Stimulated activated memory B cell treated with anti-CD40 and anti-IgM and Interleukin-4, amounts not matched to agents 10 μg/mL and 1 μg/mL and 100 μg/mL, for 72 hours (primary cell): ENCODE data around the gene HPCAL1.

Experiments used
- ATAC-seq: fragments of 150-1000 bp; cut with Tn5 transposase; 2 replicates; pipeline ENCODE4 v1.10.0; 2021
- H3K27ac Mint-ChIP-seq: one replicate; pipeline ENCODE4 v1.8.0; 2022; ENCODE audit warnings: mild to moderate bottlenecking, mixed read lengths
- H3K27me3 Mint-ChIP-seq: one replicate; pipeline ENCODE4 v1.8.0; 2022; ENCODE audit warnings: mixed read lengths
- H3K36me3 Mint-ChIP-seq: one replicate; pipeline ENCODE4 v1.8.0; 2022; ENCODE audit warnings: mixed read lengths
- H3K4me1 Mint-ChIP-seq: one replicate; pipeline ENCODE4 v1.8.0; 2022; ENCODE audit warnings: mixed read lengths
- H3K4me3 Mint-ChIP-seq: one replicate; pipeline ENCODE4 v1.8.0; 2022; ENCODE audit warnings: mild to moderate bottlenecking, moderate library complexity, mixed read lengths
- H3K9me3 Mint-ChIP-seq: one replicate; pipeline ENCODE4 v1.8.0; 2022; ENCODE audit warnings: mixed read lengths

HPCAL1 gene

GRCh38 chr2:10303181-10303693 lies 533 bp downstream of the HPCAL1 start:
- H3K27me3 Mint-ChIP-seq = no peaks in the 10 kb centered on the region
- peak; percentile 46 for ATAC-seq
- H3K9me3 Mint-ChIP-seq = no peaks in the 10 kb centered on the region
- H3K27ac Mint-ChIP-seq = peak overlapping the region; percentile 90
- H3K4me3 Mint-ChIP-seq = peak overlapping the region; percentile 100
- H3K4me1 Mint-ChIP-seq = peaks cover 69% of the 10 kb centered on the region
- no peaks in the 10 kb centered on the region for H3K36me3 Mint-ChIP-seq

GRCh38 chr2:10303694-10304378 lies 1.1 kb downstream of the HPCAL1 start:
- Mint-ChIP-seq H3K36me3 (no peaks in the 10 kb centered on the region), H3K27me3 (no peaks in the 10 kb centered on the region), H3K27ac (peak overlapping the region; percentile 90), H3K4me1 (peaks cover 67% of the 10 kb centered on the region), H3K9me3 (no peaks in the 10 kb centered on the region), H3K4me3 (peak overlapping the region; percentile 100)
- ATAC-seq = peak; percentile 52

- no peaks in the 10 kb centered on the region for H3K9me3 Mint-ChIP-seq
- H3K4me1 Mint-ChIP-seq = peaks cover 68% of the 10 kb centered on the region
- no peaks in the 10 kb centered on the region for H3K27me3 Mint-ChIP-seq
- peak overlapping the region; percentile 100 for H3K4me3 Mint-ChIP-seq
- H3K27ac Mint-ChIP-seq = peak overlapping the region; percentile 90
- no peak for ATAC-seq
- H3K36me3 Mint-ChIP-seq = no peaks in the 10 kb centered on the region
These were observed 2.0 kb downstream of the HPCAL1 start for GRCh38 chr2:10304458-10305253.

- Mint-ChIP-seq H3K9me3 (no peaks in the 10 kb centered on the region), H3K27me3 (no peaks in the 10 kb centered on the region), H3K4me3 (peak overlapping the region; percentile 57), H3K27ac (no peak overlapping the region), H3K36me3 (no peaks in the 10 kb centered on the region), H3K4me1 (peaks cover 74% of the 10 kb centered on the region)
- no peak for ATAC-seq
These were observed 2.5 kb downstream of the HPCAL1 start for GRCh38 chr2:10305254-10305635.

- Mint-ChIP-seq H3K27me3 (no peaks in the 10 kb centered on the region), H3K36me3 (no peaks in the 10 kb centered on the region), H3K4me1 (peaks cover 74% of the 10 kb centered on the region), H3K27ac (no peak overlapping the region), H3K4me3 (no peak overlapping the region), H3K9me3 (no peaks in the 10 kb centered on the region)
- ATAC-seq = no peak
These were observed 3.0 kb downstream of the HPCAL1 start for GRCh38 chr2:10305715-10306114.

- Mint-ChIP-seq H3K27ac (no peak overlapping the region), H3K4me1 (peaks cover 64% of the 10 kb centered on the region), H3K9me3 (no peaks in the 10 kb centered on the region), H3K36me3 (no peaks in the 10 kb centered on the region), H3K4me3 (no peak overlapping the region), H3K27me3 (no peaks in the 10 kb centered on the region)
- no peak for ATAC-seq
These were observed 4.3 kb downstream of the HPCAL1 start for GRCh38 chr2:10306901-10307463.

- Mint-ChIP-seq H3K4me1 (peaks cover 64% of the 10 kb centered on the region), H3K27ac (no peak overlapping the region)
These were observed 5.0 kb downstream of the HPCAL1 start for GRCh38 chr2:10307561-10308156.

GRCh38 chr2:10308866-10309265 lies 6.2 kb downstream of the HPCAL1 start:
- no peaks in the 10 kb centered on the region for H3K36me3 Mint-ChIP-seq
- no peak for ATAC-seq
- H3K4me1 Mint-ChIP-seq = peaks cover 55% of the 10 kb centered on the region
- H3K9me3 Mint-ChIP-seq = no peaks in the 10 kb centered on the region
- no peaks in the 10 kb centered on the region for H3K27me3 Mint-ChIP-seq
- no peak overlapping the region for H3K27ac Mint-ChIP-seq
- H3K4me3 Mint-ChIP-seq = no peak overlapping the region

More at GRCh38 chr2:10307561-10308156, 5.0 kb downstream of the HPCAL1 start:
- Mint-ChIP-seq H3K4me3 (no peak overlapping the region), H3K9me3 (no peaks in the 10 kb centered on the region), H3K27me3 (no peaks in the 10 kb centered on the region), H3K36me3 (no peaks in the 10 kb centered on the region)
- no peak for ATAC-seq

- Mint-ChIP-seq H3K9me3 (no peaks in the 10 kb centered on the region), H3K27ac (no peak overlapping the region), H3K4me3 (no peak overlapping the region), H3K36me3 (no peaks in the 10 kb centered on the region), H3K27me3 (no peaks in the 10 kb centered on the region), H3K4me1 (peaks cover 55% of the 10 kb centered on the region)
- no peak for ATAC-seq
These were observed 6.6 kb downstream of the HPCAL1 start for GRCh38 chr2:10309286-10309685.

GRCh38 chr2:10310309-10310888 lies 7.7 kb downstream of the HPCAL1 start:
- no peaks in the 10 kb centered on the region for H3K36me3 Mint-ChIP-seq
- H3K4me3 Mint-ChIP-seq = no peak overlapping the region
- no peaks in the 10 kb centered on the region for H3K27me3 Mint-ChIP-seq
- no peak for ATAC-seq
- peaks cover 46% of the 10 kb centered on the region for H3K4me1 Mint-ChIP-seq
- H3K27ac Mint-ChIP-seq = no peak overlapping the region
- no peaks in the 10 kb centered on the region for H3K9me3 Mint-ChIP-seq

GRCh38 chr2:10311736-10312135 lies 9.0 kb downstream of the HPCAL1 start:
- peaks cover 37% of the 10 kb centered on the region for H3K4me1 Mint-ChIP-seq
- no peaks in the 10 kb centered on the region for H3K36me3 Mint-ChIP-seq
- H3K27ac Mint-ChIP-seq = no peak overlapping the region

GRCh38 chr2:10312437-10312957 lies 9.8 kb downstream of the HPCAL1 start:
- H3K9me3 Mint-ChIP-seq = no peaks in the 10 kb centered on the region
- H3K36me3 Mint-ChIP-seq = no peaks in the 10 kb centered on the region
- H3K4me1 Mint-ChIP-seq = peaks cover 32% of the 10 kb centered on the region
- no peaks in the 10 kb centered on the region for H3K27me3 Mint-ChIP-seq
- H3K27ac Mint-ChIP-seq = no peak overlapping the region
- no peak overlapping the region for H3K4me3 Mint-ChIP-seq
- no peak for ATAC-seq

More at GRCh38 chr2:10311736-10312135, 9.0 kb downstream of the HPCAL1 start:
- H3K9me3 Mint-ChIP-seq = no peaks in the 10 kb centered on the region
- H3K27me3 Mint-ChIP-seq = no peaks in the 10 kb centered on the region
- no peak for ATAC-seq
- no peak overlapping the region for H3K4me3 Mint-ChIP-seq

GRCh38 chr2:10316336-10316735 lies 13.6 kb downstream of the HPCAL1 start:
- Mint-ChIP-seq H3K4me3 (no peak overlapping the region), H3K27ac (no peak overlapping the region), H3K4me1 (peaks cover 32% of the 10 kb centered on the region), H3K36me3 (peaks cover 7% of the 10 kb centered on the region), H3K27me3 (no peaks in the 10 kb centered on the region), H3K9me3 (peaks cover 3% of the 10 kb centered on the region)
- ATAC-seq = no peak

- H3K27ac Mint-ChIP-seq = no peak overlapping the region
- peaks cover 3% of the 10 kb centered on the region for H3K9me3 Mint-ChIP-seq
- H3K36me3 Mint-ChIP-seq = peaks cover 10% of the 10 kb centered on the region
- peaks cover 32% of the 10 kb centered on the region for H3K4me1 Mint-ChIP-seq
- ATAC-seq = no peak
- no peak overlapping the region for H3K4me3 Mint-ChIP-seq
- no peaks in the 10 kb centered on the region for H3K27me3 Mint-ChIP-seq
These were observed 14.2 kb downstream of the HPCAL1 start for GRCh38 chr2:10316860-10317259.

- peaks cover 3% of the 10 kb centered on the region for H3K9me3 Mint-ChIP-seq
- ATAC-seq = no peak
- H3K36me3 Mint-ChIP-seq = peaks cover 17% of the 10 kb centered on the region
- H3K27me3 Mint-ChIP-seq = no peaks in the 10 kb centered on the region
- H3K27ac Mint-ChIP-seq = no peak overlapping the region
- H3K4me3 Mint-ChIP-seq = no peak overlapping the region
- H3K4me1 Mint-ChIP-seq = peaks cover 32% of the 10 kb centered on the region
These were observed 14.9 kb downstream of the HPCAL1 start for GRCh38 chr2:10317646-10318045.
